GM23338 (cell line): Measurements from ENCODE around the gene ALPG.
A peak's percentile ranks its signal among the peaks of the same experiment; 100 is the strongest.
"Not testable (repeated sequence)": the region's sequence is repeated elsewhere in the genome, so short reads cannot be mapped to it uniquely, and the experiment has no call there.

ENCODE experiments used
- CTCF ChIP-seq, 2 experiments: fragments of 200-600 bp in 1 of 2; sonication (generic) in 1 of 2; conservative IDR thresholded peaks; 2 replicates each; pipeline versions ENCODE4 v1.5.1 to v1.6.1; 2016 to 2017; ENCODE audit warnings: antibody characterized with exemption in 2 of 2, low read depth in 2 of 2, mild to moderate bottlenecking in 2 of 2, moderate library complexity in 1 of 2
- EZH2 ChIP-seq: fragments of 200-600 bp; sonication (generic); IDR thresholded peaks from one replicate; pipeline ENCODE4 v1.8.0; 2017; ENCODE audit warnings: antibody characterized with exemption, mild to moderate bottlenecking, low read depth; ENCODE audit not compliant: unreplicated experiment
- EZH2phosphoT487 ChIP-seq: fragments of 200-600 bp; sonication (generic); IDR thresholded peaks from one replicate; pipeline ENCODE4 v1.8.1; 2018; ENCODE audit warnings: antibody characterized with exemption; ENCODE audit not compliant: unreplicated experiment
- JUNB ChIP-seq: IDR thresholded peaks from one replicate; pipeline ENCODE4 v1.6.1; 2016; ENCODE audit warnings: antibody characterized with exemption; ENCODE audit not compliant: unreplicated experiment
- POLR2AphosphoS5 ChIP-seq: IDR thresholded peaks from 2 replicates; pipeline ENCODE4 v1.6.1; 2016; ENCODE audit warnings: antibody characterized with exemption, low read depth
- ZNF331 ChIP-seq: fragments of 250-450 bp; sonication (Bioruptor Pico); IDR thresholded peaks from 2 replicates; pipeline ENCODE4 v1.5.0; 2020; ENCODE audit warnings: low read depth, mild to moderate bottlenecking, moderate library complexity

GRCh38 chr2:232446266-232446777 lies 39.7 kb downstream of the ALPG start:
- TF ChIP-seq CTCF (conservative IDR thresholded peaks at IDR 0.05; ENCODE audit: low read depth in 2 of 2), result peak; percentile 26 to 28; a peak in 1 of 4 replicates
- TF ChIP-seq ZNF331 (CRISPR knock-in tag); JUNB; EZH2; EZH2phosphoT487; POLR2AphosphoS5: not testable (repeated sequence)
